Duodenal mucosa (tissue), 2 donors: ENCODE results near the gene TP73.
"Not testable (repeated sequence)": the region's sequence is repeated elsewhere in the genome, so short reads cannot be mapped to it uniquely, and the experiment has no call there.

Experiments used
- H3K27ac ChIP-seq: one replicate; pipeline ENCODE4 v1.7.0; 2013; ENCODE audit warnings: low read depth, low read length
- H3K27me3 ChIP-seq, 2 donors: one replicate each; pipeline ENCODE4 v1.7.0; 2013; ENCODE audit warnings: low read length in 2 of 2, control low read depth in 1 of 2; ENCODE audit not compliant: insufficient read depth in 2 of 2, control insufficient read depth in 1 of 2
- H3K36me3 ChIP-seq, 2 donors: one replicate each; pipeline ENCODE4 v1.7.0; 2013; ENCODE audit warnings: low read length in 2 of 2, control low read depth in 1 of 2; ENCODE audit not compliant: insufficient read depth in 2 of 2, control insufficient read depth in 1 of 2
- H3K4me1 ChIP-seq, 2 donors: one replicate each; pipeline ENCODE4 v1.7.0; 2013; ENCODE audit warnings: low read length in 2 of 2, control low read depth in 1 of 2; ENCODE audit not compliant: insufficient read depth in 2 of 2, control insufficient read depth in 1 of 2
- H3K4me3 ChIP-seq, 2 donors: one replicate each; pipeline ENCODE4 v1.7.0; 2013; ENCODE audit warnings: low read length in 2 of 2, low read depth in 1 of 2
- H3K9ac ChIP-seq, 2 donors: one replicate each; pipeline ENCODE4 v1.7.0; 2013; ENCODE audit warnings: low read length in 2 of 2, low read depth in 1 of 2
- H3K9me3 ChIP-seq, 2 donors: one replicate each; pipeline ENCODE4 v1.7.0; 2013; ENCODE audit warnings: low read length in 2 of 2, control low read depth in 1 of 2; ENCODE audit not compliant: control insufficient read depth in 1 of 2

The TP73 gene

DNA sequence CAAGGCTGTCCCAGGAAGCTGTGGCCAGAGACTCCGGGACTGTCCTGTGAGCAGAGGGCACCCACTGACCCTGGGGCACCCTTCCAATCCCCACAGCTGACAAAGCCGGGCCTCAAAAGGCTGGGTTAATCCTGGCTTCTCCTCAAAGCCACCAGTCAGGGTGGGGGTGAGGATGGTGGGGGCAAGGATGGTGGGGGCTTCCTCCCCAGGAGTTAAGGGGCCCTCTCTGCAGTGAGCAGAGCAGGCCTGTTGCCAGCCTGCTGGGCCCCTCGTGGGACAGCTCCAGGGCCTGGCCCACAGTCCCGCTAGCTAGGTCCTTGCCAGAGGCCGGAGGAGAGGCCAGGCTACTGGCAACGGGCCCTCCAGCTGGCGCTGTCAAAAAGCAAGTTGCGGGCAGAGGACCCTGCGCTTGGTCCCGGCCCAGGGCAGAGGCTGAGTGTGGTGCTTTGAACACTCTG is 62.0 kb downstream of the TP73 start:
- Histone ChIP-seq H3K4me1 (no peaks in the 10 kb centered on the region), H3K36me3 (no peaks in the 10 kb centered on the region), H3K9me3 (no peaks in the 10 kb centered on the region), H3K27me3 (peaks cover 0 to 10% of the 10 kb centered on the region in 2 donors), H3K27ac (no peak overlapping the region), H3K4me3 (no peak overlapping the region), H3K9ac (no peak overlapping the region)

- Histone ChIP-seq H3K4me3 (no peak overlapping the region), H3K4me1 (no peaks in the 10 kb centered on the region), H3K36me3 (no peaks in the 10 kb centered on the region), H3K27ac (no peak overlapping the region), H3K27me3 (peaks cover 0 to 10% of the 10 kb centered on the region in 2 donors), H3K9me3 (no peaks in the 10 kb centered on the region), H3K9ac (no peak overlapping the region)
Observed at GRCh38 chr1:3714814-3715213, 62.5 kb downstream of the TP73 start.

DNA sequence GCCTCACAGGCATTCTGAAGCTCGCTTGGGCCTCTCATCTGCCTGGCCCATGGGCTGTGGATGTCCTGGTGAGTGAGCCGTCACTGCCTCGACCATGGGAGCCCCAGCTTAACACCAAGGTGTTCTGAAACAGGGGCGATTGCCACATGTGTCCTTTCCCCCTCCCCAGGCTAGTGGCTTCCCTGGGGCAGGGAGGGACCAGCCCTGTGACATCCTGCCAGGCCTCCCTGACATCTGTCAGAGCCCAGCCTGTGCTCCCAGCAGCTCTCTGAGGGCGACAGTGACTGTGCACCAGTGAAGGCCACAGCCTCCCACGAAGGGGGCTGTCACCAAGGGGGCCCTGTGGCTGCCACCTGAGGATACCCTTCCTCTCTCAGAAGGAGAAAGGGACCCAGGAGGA is 64.0 kb downstream of the TP73 start:
- peaks cover 0 to 10% of the 10 kb centered on the region in 2 donors for H3K27me3 ChIP-seq
- H3K4me1 ChIP-seq: no peaks in the 10 kb centered on the region

DNA sequence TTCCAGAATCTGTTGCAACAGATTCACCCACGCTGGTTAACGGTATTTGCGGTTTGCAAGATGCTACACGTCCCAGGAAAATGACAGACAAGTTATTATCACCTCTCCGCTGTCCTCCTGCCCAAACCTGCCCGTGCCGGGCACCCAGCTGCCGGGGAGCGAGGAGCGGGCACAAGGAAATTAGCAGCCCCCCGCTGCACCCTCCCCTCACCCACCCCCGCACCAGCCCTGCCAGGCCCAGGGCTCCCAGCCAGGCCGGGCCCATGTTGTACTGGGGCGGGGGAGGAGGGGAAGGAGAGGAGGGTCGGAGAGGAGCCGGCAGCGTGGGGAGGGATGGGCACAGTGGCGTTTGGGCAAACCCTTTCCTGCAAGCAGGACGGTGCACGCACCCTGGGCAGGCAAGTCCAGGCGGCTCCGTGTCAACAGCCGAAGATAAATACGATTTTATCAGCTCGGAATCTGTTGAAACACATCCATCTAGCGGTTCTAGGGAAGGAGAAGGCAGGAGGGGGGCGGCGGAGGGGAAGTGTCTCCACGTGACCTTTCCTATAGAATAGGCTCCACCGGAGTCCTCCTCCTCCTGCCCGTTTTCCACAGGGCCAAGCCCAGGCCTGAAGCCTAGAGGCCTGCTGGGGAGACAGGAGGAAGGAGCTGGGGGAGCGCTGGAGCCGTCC is 64.9 kb downstream of the TP73 start:
- Histone ChIP-seq H3K27me3 (peaks cover 0 to 10% of the 10 kb centered on the region in 2 donors), H3K27ac (no peak overlapping the region), H3K4me3 (no peak overlapping the region), H3K4me1 (no peaks in the 10 kb centered on the region), H3K9me3 (no peaks in the 10 kb centered on the region), H3K9ac (no peak overlapping the region), H3K36me3 (no peaks in the 10 kb centered on the region)

More for the DNA sequence above, 64.0 kb downstream of the TP73 start:
- no peaks in the 10 kb centered on the region for H3K36me3 ChIP-seq
- H3K9ac ChIP-seq: no peak overlapping the region
- H3K4me3 ChIP-seq: no peak overlapping the region
- no peaks in the 10 kb centered on the region for H3K9me3 ChIP-seq
- no peak overlapping the region for H3K27ac ChIP-seq

DNA sequence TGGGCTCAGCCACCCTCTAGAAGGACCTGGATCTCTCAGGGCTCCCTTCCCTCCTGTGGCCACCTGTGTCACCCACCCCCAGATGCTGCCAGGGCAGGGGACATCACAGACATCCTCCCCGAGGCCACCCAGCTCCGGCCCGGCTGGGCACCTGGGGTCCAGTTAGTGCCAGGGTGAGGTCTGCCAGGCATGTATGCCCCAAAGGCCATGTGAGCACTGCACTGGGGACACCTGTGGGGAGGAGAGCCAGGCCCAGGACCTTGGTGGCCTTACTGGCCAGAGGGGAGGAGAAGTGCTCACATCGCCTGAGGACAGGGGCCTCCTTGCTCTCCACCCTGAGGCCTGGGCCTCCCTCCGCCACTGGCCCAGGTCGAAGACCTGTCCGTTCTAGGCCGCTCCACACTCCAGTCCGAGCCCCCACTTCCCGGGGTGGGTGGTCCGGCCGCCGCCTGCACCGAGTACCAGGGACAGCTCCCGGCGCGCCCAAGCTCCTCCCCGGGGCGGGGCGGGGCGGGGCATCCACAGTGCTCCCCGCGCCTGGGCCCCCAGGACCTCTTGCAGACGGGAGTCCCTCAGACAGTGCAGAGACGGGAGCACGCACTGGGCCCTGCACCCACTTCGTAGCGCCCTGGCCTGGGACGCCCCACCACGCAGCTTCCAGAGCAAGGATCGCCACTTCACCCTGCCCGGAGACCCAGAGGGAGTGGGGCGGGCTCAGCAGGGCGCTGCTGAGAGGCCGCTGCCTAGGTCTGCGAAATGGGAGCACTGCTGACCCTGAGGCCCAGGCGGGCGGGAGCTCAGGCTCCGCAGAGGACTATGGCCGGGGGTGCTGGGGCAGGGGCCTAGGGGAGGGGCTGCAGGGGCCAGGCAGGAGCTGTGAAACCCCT is 65.6 kb downstream of the TP73 start:
- Histone ChIP-seq H3K4me3 (no peak overlapping the region), H3K27ac (no peak overlapping the region), H3K36me3 (no peaks in the 10 kb centered on the region), H3K9me3 (no peaks in the 10 kb centered on the region), H3K27me3 (peaks cover 0 to 10% of the 10 kb centered on the region in 2 donors), H3K9ac (no peak overlapping the region), H3K4me1 (no peaks in the 10 kb centered on the region)

GRCh38 chr1:3718764-3719163 is 66.4 kb downstream of the TP73 start:
- Histone ChIP-seq H3K9ac (no peak overlapping the region), H3K27ac (no peak overlapping the region), H3K27me3 (peaks cover 0 to 10% of the 10 kb centered on the region in 2 donors), H3K36me3 (no peaks in the 10 kb centered on the region), H3K4me1 (peaks cover 0 to 3% of the 10 kb centered on the region in 2 donors), H3K4me3 (no peak overlapping the region), H3K9me3 (no peaks in the 10 kb centered on the region)

DNA sequence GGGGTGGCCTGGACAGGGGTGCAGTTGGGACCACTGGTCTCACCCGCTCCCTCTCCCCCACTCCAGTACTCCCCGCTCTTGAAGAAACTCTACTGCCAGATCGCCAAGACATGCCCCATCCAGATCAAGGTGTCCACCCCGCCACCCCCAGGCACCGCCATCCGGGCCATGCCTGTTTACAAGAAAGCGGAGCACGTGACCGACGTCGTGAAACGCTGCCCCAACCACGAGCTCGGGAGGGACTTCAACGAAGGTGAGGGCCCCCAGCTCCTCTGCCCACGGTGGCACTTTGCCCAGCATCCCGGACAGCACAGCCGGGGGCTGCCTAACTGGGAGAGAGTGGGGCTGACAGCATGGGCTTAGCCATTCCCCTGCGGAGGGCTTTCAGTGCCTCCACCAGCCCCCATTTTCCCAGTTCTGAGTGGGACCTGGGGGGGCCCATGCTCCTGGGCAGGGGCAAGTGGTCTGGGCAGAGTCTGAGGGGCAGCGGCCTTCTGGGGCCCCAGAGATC is 69.7 kb downstream of the TP73 start:
- Histone ChIP-seq H3K27me3 (peaks cover 0 to 6% of the 10 kb centered on the region in 2 donors), H3K9me3 (no peaks in the 10 kb centered on the region), H3K4me3 (no peak overlapping the region), H3K36me3 (no peaks in the 10 kb centered on the region), H3K9ac (no peak overlapping the region), H3K27ac (no peak overlapping the region), H3K4me1 (peaks cover 0 to 3% of the 10 kb centered on the region in 2 donors)

DNA sequence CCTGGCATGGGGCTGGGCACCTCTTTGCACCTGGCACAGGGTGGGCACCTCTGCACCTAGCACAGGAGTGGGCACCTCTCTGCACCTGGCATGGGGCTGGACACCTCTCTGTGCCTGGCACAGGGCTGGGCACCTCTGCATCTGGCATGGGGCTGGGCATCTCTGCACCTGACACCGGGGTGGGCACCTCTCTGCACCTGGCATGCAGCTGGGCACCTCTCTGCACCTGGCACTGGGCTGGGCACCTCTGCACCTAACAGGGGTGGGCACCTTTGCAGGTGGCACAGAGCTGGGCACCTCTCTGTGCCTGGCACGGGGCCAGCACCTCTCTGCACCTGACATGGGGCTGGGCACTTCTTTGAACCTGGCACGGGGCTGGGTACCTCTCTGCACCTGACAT is 70.5 kb downstream of the TP73 start:
- no peak overlapping the region for H3K27ac ChIP-seq
- H3K36me3 ChIP-seq: no peaks in the 10 kb centered on the region
- H3K9me3 ChIP-seq: no peaks in the 10 kb centered on the region
- peaks cover 0 to 3% of the 10 kb centered on the region in 2 donors for H3K4me1 ChIP-seq
- H3K9ac ChIP-seq: no peak overlapping the region
- no peak overlapping the region for H3K4me3 ChIP-seq
- peaks cover 0 to 1% of the 10 kb centered on the region in 2 donors for H3K27me3 ChIP-seq

DNA sequence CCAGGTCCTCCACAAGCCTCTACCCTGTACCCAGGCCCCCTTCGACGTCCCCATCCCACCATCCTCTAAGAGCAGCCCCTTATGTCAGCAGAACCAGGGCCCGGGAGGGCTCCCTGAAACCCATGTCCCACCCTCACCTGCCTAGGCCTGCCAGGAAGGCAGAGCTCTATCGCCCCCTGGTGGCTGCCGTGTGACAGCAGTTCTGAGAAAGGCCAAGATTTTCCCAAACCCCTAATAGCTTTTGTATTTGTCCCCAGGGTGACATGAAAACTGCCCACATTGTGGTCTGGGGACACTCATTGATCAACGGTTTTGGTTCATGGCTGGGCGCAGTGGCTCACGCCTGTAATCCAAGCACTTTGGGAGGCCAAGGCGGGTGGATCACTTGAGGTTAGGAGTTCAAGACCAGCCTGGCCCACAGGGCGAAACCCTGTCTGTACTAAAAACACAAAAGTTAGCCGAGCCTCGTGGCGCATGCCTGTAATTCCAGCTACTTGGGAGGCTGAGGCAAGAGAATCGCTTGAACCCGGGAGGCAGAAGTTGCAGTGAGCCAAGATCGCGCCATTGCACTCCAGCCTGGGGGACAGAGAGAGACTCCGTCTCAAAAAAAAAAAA is 72.2 kb downstream of the TP73 start:
- not testable (repeated sequence) for H3K9ac ChIP-seq, H3K27me3 ChIP-seq

DNA sequence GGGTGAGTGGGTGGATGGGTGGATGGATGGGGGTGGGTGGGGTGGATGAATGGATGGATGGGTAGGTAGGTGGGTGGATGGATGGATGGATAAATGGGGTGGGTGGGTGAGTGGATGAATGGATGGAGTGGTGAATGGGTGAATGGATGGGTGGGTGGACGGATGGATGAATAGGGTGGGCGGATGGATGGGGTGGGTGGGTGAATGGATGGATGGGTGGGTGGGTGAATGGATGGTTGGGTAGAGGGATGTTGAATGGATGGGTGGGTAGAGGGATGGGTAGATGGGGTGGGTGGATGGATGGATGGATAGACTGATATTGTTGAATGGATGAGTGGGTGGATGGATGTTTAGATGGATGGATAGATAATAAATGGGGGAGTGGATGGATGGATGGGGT is 73.0 kb downstream of the TP73 start:
- Histone ChIP-seq H3K4me1 (peaks cover 0 to 3% of the 10 kb centered on the region in 2 donors), H3K27me3 (peaks cover 0 to 7% of the 10 kb centered on the region in 2 donors), H3K4me3 (no peak overlapping the region), H3K9me3 (no peaks in the 10 kb centered on the region), H3K36me3 (no peaks in the 10 kb centered on the region), H3K27ac (no peak overlapping the region), H3K9ac (no peak overlapping the region)

More for the DNA sequence above, 72.2 kb downstream of the TP73 start:
- H3K4me3 ChIP-seq, H3K9me3 ChIP-seq, H3K27ac ChIP-seq, H3K4me1 ChIP-seq, H3K36me3 ChIP-seq: not testable (repeated sequence)
